OCI-LY7 (cell line): Measurements from ENCODE around the gene IQGAP2. TPM values are rescaled to one million over a fixed set of nuclear protein-coding genes. Genes with fewer than 3 reads are reported as not detected.

Experiments
- BruUV-seq: library from RNA; stranded (reverse); fragments of 400-500 nt; replicated peaks from 2 replicates; lab custom pipeline; 2021; lab: Mats Ljungman, UMichigan
- CTCF ChIA-PET: fragments of 300-600 bp; sonication (Branson Sonifier 250); formaldehyde crosslinking; loops from one replicate; lab custom pipeline; 2022; ENCODE audit warnings: antibody characterized with exemption; ENCODE audit not compliant: unreplicated experiment; lab: Charles Lee
- POLR2A ChIA-PET: fragments of 300-600 bp; sonication (Branson Sonifier 250); formaldehyde crosslinking; loops from one replicate; lab custom pipeline; 2022; ENCODE audit warnings: antibody characterized with exemption; lab: Charles Lee
- DNase-seq: peaks from one replicate; pipeline ENCODE4 v3.0.0-alpha.2; 2015; ENCODE audit warnings: low spot score
- H2AFZ ChIP-seq: fragments of 200-600 bp; sonication (generic), shearing (Covaris generic); 2 replicates; pipeline ENCODE4 v1.6.1; 2014; ENCODE audit warnings: mild to moderate bottlenecking, antibody characterized with exemption, low read length, moderate library complexity
- H3K27ac ChIP-seq: fragments of 200-600 bp; sonication (generic); 2 replicates; pipeline ENCODE4 v1.5.1; 2014; ENCODE audit warnings: mixed run types, low read depth, mild to moderate bottlenecking, moderate library complexity, low read length, inconsistent platforms; ENCODE audit not compliant: poor library complexity, severe bottlenecking
- H3K36me3 ChIP-seq: fragments of 200-600 bp; sonication (generic); 2 replicates; pipeline ENCODE4 v1.6.1; 2014; ENCODE audit warnings: mild to moderate bottlenecking, antibody characterized with exemption, low read length, moderate library complexity, mixed read lengths; ENCODE audit not compliant: insufficient read depth
- H3K4me1 ChIP-seq: fragments of 200-600 bp; sonication (generic); 2 replicates; pipeline ENCODE4 v1.5.1; 2014; ENCODE audit warnings: mild to moderate bottlenecking, low read length; ENCODE audit not compliant: insufficient read depth, poor library complexity, severe bottlenecking
- H3K4me2 ChIP-seq: fragments of 200-600 bp; sonication (generic); 2 replicates; pipeline ENCODE4 v1.6.1; 2014; ENCODE audit warnings: mild to moderate bottlenecking, low read length
- H3K4me3 ChIP-seq: fragments of 200-600 bp; sonication (generic); 2 replicates; pipeline ENCODE4 v1.5.1; 2014; ENCODE audit warnings: mild to moderate bottlenecking, low read depth, low read length; ENCODE audit not compliant: poor library complexity, severe bottlenecking
- H3K79me2 ChIP-seq: fragments of 200-600 bp; sonication (generic); 2 replicates; pipeline ENCODE4 v1.6.1; 2016; ENCODE audit warnings: low read depth, mild to moderate bottlenecking, low read length, moderate library complexity, mixed read lengths; ENCODE audit not compliant: insufficient read depth
- H3K9me2 ChIP-seq: fragments of 200-600 bp; sonication (generic); 2 replicates; pipeline ENCODE4 v1.6.1; 2016; ENCODE audit warnings: mild to moderate bottlenecking, low read length, mixed read lengths; ENCODE audit not compliant: insufficient read depth
- H3K9me3 ChIP-seq: fragments of 200-600 bp; sonication (generic); 2 replicates; pipeline ENCODE4 v1.6.1; 2014; ENCODE audit warnings: mild to moderate bottlenecking, mixed run types, low read length, mixed read lengths
- H4K20me1 ChIP-seq: fragments of 200-600 bp; sonication (generic); 2 replicates; pipeline ENCODE4 v1.6.1; 2014; ENCODE audit warnings: mild to moderate bottlenecking, antibody characterized with exemption, low read length, moderate library complexity, mixed read lengths; ENCODE audit not compliant: insufficient read depth
- CTCF ChIP-seq: fragments of 200-600 bp; sonication (generic); conservative IDR thresholded peaks from 2 replicates; pipeline ENCODE4 v1.5.1; 2014; ENCODE audit warnings: mild to moderate bottlenecking, antibody characterized with exemption, low read length, moderate library complexity, mixed read lengths
- EZH2phosphoT487 ChIP-seq: fragments of 200-600 bp; sonication (generic); IDR thresholded peaks from 2 replicates; pipeline ENCODE4 v1.6.1; 2018; ENCODE audit warnings: low read depth, borderline replicate concordance, mild to moderate bottlenecking, mixed run types, antibody characterized with exemption, low read length, moderate library complexity, mixed read lengths
- intact Hi-C: fragments of 100-400 bp; cut with micrococcal nuclease; formaldehyde crosslinking; loops from one replicate; pipeline ENCODE4 v1.10.0; 2022; ENCODE audit not compliant: unreplicated experiment
- total RNA-seq, 2 experiments: library from RNA; depleted of rRNA in 1 of 2; stranded (reverse); fragments of >200 nt in 1 of 2; shearing (Covaris generic) in 1 of 2; gene quantifications; 2 replicates each; pipeline ENCODE4 v1.2.3, GENCODE V29; 2014 to 2022

Gene IQGAP2
- total RNA-seq, 2 experiments from 2014 or later = 30.0 to 50.2 TPM

GRCh38 chr5:76457674-76458485 lies 54.8 kb downstream of the IQGAP2 start:
- ChIA-PET CTCF (no interaction called here), POLR2A (interaction anchor here (0.5 kb wide), 1 partner anchor 56 kb away, joined by 4 read pairs; no protein-coding TSS in a partner anchor)
- H3K27ac ChIP-seq = no peak overlapping the region
- no peak overlapping the region for H3K4me3 ChIP-seq
- peaks cover 15% of the 10 kb centered on the region for H3K36me3 ChIP-seq
- H4K20me1 ChIP-seq = no peaks in the 10 kb centered on the region
- intact Hi-C loops = no loop called here
- H3K9me3 ChIP-seq = no peaks in the 10 kb centered on the region
- BruUV-seq = no TSS peak
- no peaks in the 10 kb centered on the region for H3K9me2 ChIP-seq
- H3K4me1 ChIP-seq = no peaks in the 10 kb centered on the region
- no peak for TF ChIP-seq CTCF
- no peak for TF ChIP-seq EZH2phosphoT487
- H2AFZ ChIP-seq = no peak overlapping the region
- DNase-seq = no peak
- no peaks in the 10 kb centered on the region for H3K79me2 ChIP-seq
- no peak overlapping the region for H3K4me2 ChIP-seq

- H3K9me2 ChIP-seq = no peaks in the 10 kb centered on the region
- no peaks in the 10 kb centered on the region for H3K79me2 ChIP-seq
- no peak overlapping the region for H3K4me2 ChIP-seq
- H3K4me3 ChIP-seq = no peak overlapping the region
- H4K20me1 ChIP-seq = no peaks in the 10 kb centered on the region
- intact Hi-C loops = no loop called here
- no peak overlapping the region for H3K27ac ChIP-seq
- H3K9me3 ChIP-seq = no peaks in the 10 kb centered on the region
- POLR2A ChIA-PET = interaction anchor here (0.5 kb wide), 1 partner anchor 56 kb away, joined by 4 read pairs; no protein-coding TSS in a partner anchor
- no peaks in the 10 kb centered on the region for H3K4me1 ChIP-seq
- H3K36me3 ChIP-seq = peaks cover 15% of the 10 kb centered on the region
- CTCF ChIA-PET = no interaction called here
- no peak for DNase-seq
- TF ChIP-seq CTCF = no peak
- no TSS peak for BruUV-seq
- no peak overlapping the region for H2AFZ ChIP-seq
These were observed 55.4 kb downstream of the IQGAP2 start for GRCh38 chr5:76458486-76458830.

- BruUV-seq = no TSS peak
- TF ChIP-seq EZH2phosphoT487 (no peak), CTCF (no peak)
- no peak overlapping the region for H3K27ac ChIP-seq
- H4K20me1 ChIP-seq = no peaks in the 10 kb centered on the region
- POLR2A ChIA-PET = interaction anchor here (0.7 to 2.0 kb wide), 2 partner anchors 12 to 267 kb away, joined by 6 read pairs; no protein-coding TSS in a partner anchor
- no peaks in the 10 kb centered on the region for H3K9me2 ChIP-seq
- H3K4me2 ChIP-seq = no peak overlapping the region
- CTCF ChIA-PET = no interaction called here
- no peak overlapping the region for H3K4me3 ChIP-seq
- H3K79me2 ChIP-seq = no peaks in the 10 kb centered on the region
- no peak for DNase-seq
- no peak overlapping the region for H2AFZ ChIP-seq
- intact Hi-C loops = no loop called here
- peaks cover 21% of the 10 kb centered on the region for H3K36me3 ChIP-seq
- H3K9me3 ChIP-seq = no peaks in the 10 kb centered on the region
- H3K4me1 ChIP-seq = no peaks in the 10 kb centered on the region
These were observed 57.0 kb downstream of the IQGAP2 start for GRCh38 chr5:76460104-76460503.
